ENCODE results near the gene EDIL3.

GRCh38 chr5:83937837-83938236, 446.8 kb downstream of the EDIL3 start:
- TF ChIP-seq CTCF (conservative IDR thresholded peaks at IDR 0.05; ENCODE audit: low read length): no peak
- TF ChIP-seq EZH2phosphoT487 (IDR thresholded peaks at IDR 0.05; ENCODE audit: borderline replicate concordance, low read depth, low read length): no peak
